OCI-LY7 (cell line): Measurements from ENCODE around the gene TSTD2. TPM values are rescaled to one million over a fixed set of nuclear protein-coding genes. Genes with fewer than 3 reads are reported as not detected.
"Not testable (repeated sequence)": the region's sequence is repeated elsewhere in the genome, so short reads cannot be mapped to it uniquely, and the experiment has no call there.

ENCODE experiments used
- BruUV-seq: library from RNA; stranded (reverse); fragments of 400-500 nt; replicated peaks from 2 replicates; lab custom pipeline; 2021; lab: Mats Ljungman, UMichigan
- CTCF ChIA-PET: fragments of 300-600 bp; sonication (Branson Sonifier 250); formaldehyde crosslinking; loops from one replicate; lab custom pipeline; 2022; ENCODE audit warnings: antibody characterized with exemption; ENCODE audit not compliant: unreplicated experiment; lab: Charles Lee
- POLR2A ChIA-PET: fragments of 300-600 bp; sonication (Branson Sonifier 250); formaldehyde crosslinking; loops from one replicate; lab custom pipeline; 2022; ENCODE audit warnings: antibody characterized with exemption; lab: Charles Lee
- DNase-seq: peaks from one replicate; pipeline ENCODE4 v3.0.0-alpha.2; 2015; ENCODE audit warnings: low spot score
- H2AFZ ChIP-seq: fragments of 200-600 bp; sonication (generic), shearing (Covaris generic); 2 replicates; pipeline ENCODE4 v1.6.1; 2014; ENCODE audit warnings: mild to moderate bottlenecking, antibody characterized with exemption, low read length, moderate library complexity
- H3K27ac ChIP-seq: fragments of 200-600 bp; sonication (generic); 2 replicates; pipeline ENCODE4 v1.5.1; 2014; ENCODE audit warnings: mixed run types, low read depth, mild to moderate bottlenecking, moderate library complexity, low read length, inconsistent platforms; ENCODE audit not compliant: poor library complexity, severe bottlenecking
- H3K36me3 ChIP-seq: fragments of 200-600 bp; sonication (generic); 2 replicates; pipeline ENCODE4 v1.6.1; 2014; ENCODE audit warnings: mild to moderate bottlenecking, antibody characterized with exemption, low read length, moderate library complexity, mixed read lengths; ENCODE audit not compliant: insufficient read depth
- H3K4me1 ChIP-seq: fragments of 200-600 bp; sonication (generic); 2 replicates; pipeline ENCODE4 v1.5.1; 2014; ENCODE audit warnings: mild to moderate bottlenecking, low read length; ENCODE audit not compliant: insufficient read depth, poor library complexity, severe bottlenecking
- H3K4me2 ChIP-seq: fragments of 200-600 bp; sonication (generic); 2 replicates; pipeline ENCODE4 v1.6.1; 2014; ENCODE audit warnings: mild to moderate bottlenecking, low read length
- H3K4me3 ChIP-seq: fragments of 200-600 bp; sonication (generic); 2 replicates; pipeline ENCODE4 v1.5.1; 2014; ENCODE audit warnings: mild to moderate bottlenecking, low read depth, low read length; ENCODE audit not compliant: poor library complexity, severe bottlenecking
- H3K79me2 ChIP-seq: fragments of 200-600 bp; sonication (generic); 2 replicates; pipeline ENCODE4 v1.6.1; 2016; ENCODE audit warnings: low read depth, mild to moderate bottlenecking, low read length, moderate library complexity, mixed read lengths; ENCODE audit not compliant: insufficient read depth
- H3K9me2 ChIP-seq: fragments of 200-600 bp; sonication (generic); 2 replicates; pipeline ENCODE4 v1.6.1; 2016; ENCODE audit warnings: mild to moderate bottlenecking, low read length, mixed read lengths; ENCODE audit not compliant: insufficient read depth
- H3K9me3 ChIP-seq: fragments of 200-600 bp; sonication (generic); 2 replicates; pipeline ENCODE4 v1.6.1; 2014; ENCODE audit warnings: mild to moderate bottlenecking, mixed run types, low read length, mixed read lengths
- H4K20me1 ChIP-seq: fragments of 200-600 bp; sonication (generic); 2 replicates; pipeline ENCODE4 v1.6.1; 2014; ENCODE audit warnings: mild to moderate bottlenecking, antibody characterized with exemption, low read length, moderate library complexity, mixed read lengths; ENCODE audit not compliant: insufficient read depth
- CTCF ChIP-seq: fragments of 200-600 bp; sonication (generic); conservative IDR thresholded peaks from 2 replicates; pipeline ENCODE4 v1.5.1; 2014; ENCODE audit warnings: mild to moderate bottlenecking, antibody characterized with exemption, low read length, moderate library complexity, mixed read lengths
- EZH2phosphoT487 ChIP-seq: fragments of 200-600 bp; sonication (generic); IDR thresholded peaks from 2 replicates; pipeline ENCODE4 v1.6.1; 2018; ENCODE audit warnings: low read depth, borderline replicate concordance, mild to moderate bottlenecking, mixed run types, antibody characterized with exemption, low read length, moderate library complexity, mixed read lengths
- intact Hi-C: fragments of 100-400 bp; cut with micrococcal nuclease; formaldehyde crosslinking; loops from one replicate; pipeline ENCODE4 v1.10.0; 2022; ENCODE audit not compliant: unreplicated experiment
- total RNA-seq, 2 experiments: library from RNA; depleted of rRNA in 1 of 2; stranded (reverse); fragments of >200 nt in 1 of 2; shearing (Covaris generic) in 1 of 2; gene quantifications; 2 replicates each; pipeline ENCODE4 v1.2.3, GENCODE V29; 2014 to 2022

The TSTD2 gene
- total RNA-seq, 2 experiments from 2014 or later = 17.1 to 22.0 TPM

GRCh38 chr9:97625620-97626019 lies 7.5 kb downstream of the TSTD2 start:
- Histone ChIP-seq H4K20me1 (no peaks in the 10 kb centered on the region), H3K79me2 (peaks cover 40% of the 10 kb centered on the region; the same call in 1 of the 2 replicates), H3K27ac (no peak overlapping the region), H3K4me1 (no peaks in the 10 kb centered on the region), H3K9me2 (no peaks in the 10 kb centered on the region), H3K4me2 (no peak overlapping the region), H3K36me3 (peaks cover 80% of the 10 kb centered on the region), H3K4me3 (no peak overlapping the region), H2AFZ (no peak overlapping the region), H3K9me3 (0 out of 2 replicates have a peak, but pooled peaks cover 5% of the 10 kb centered on the region)
- TF ChIP-seq CTCF = no peak
- TF ChIP-seq EZH2phosphoT487 = no peak
- no peak for DNase-seq
- POLR2A ChIA-PET = interaction anchor here (0.5 to 1.2 kb wide), 2 partner anchors 10 to 202 kb away, joined by 3 read pairs; no protein-coding TSS in a partner anchor
- BruUV-seq = no TSS peak
- CTCF ChIA-PET = no interaction called here
- intact Hi-C loops = no loop called here

- Histone ChIP-seq H3K79me2 (peaks cover 24% of the 10 kb centered on the region; the same call in 1 of the 2 replicates), H3K4me3 (no peak overlapping the region), H3K9me2 (no peaks in the 10 kb centered on the region), H3K9me3 (0 out of 2 replicates have a peak, but pooled peaks cover 8% of the 10 kb centered on the region), H3K4me2 (no peak overlapping the region), H3K27ac (no peak overlapping the region), H3K36me3 (peaks cover 87% of the 10 kb centered on the region), H3K4me1 (peaks cover under 1% of the 10 kb centered on the region), H4K20me1 (no peaks in the 10 kb centered on the region), H2AFZ (no peak overlapping the region)
- POLR2A ChIA-PET = no interaction called here
- intact Hi-C loops = no loop called here
- CTCF ChIA-PET = no interaction called here
- no peak for DNase-seq
- TF ChIP-seq CTCF (no peak), EZH2phosphoT487 (no peak)
- BruUV-seq = no TSS peak
Measured at GRCh38 chr9:97623946-97624345, 9.2 kb downstream of the TSTD2 start.

DNA sequence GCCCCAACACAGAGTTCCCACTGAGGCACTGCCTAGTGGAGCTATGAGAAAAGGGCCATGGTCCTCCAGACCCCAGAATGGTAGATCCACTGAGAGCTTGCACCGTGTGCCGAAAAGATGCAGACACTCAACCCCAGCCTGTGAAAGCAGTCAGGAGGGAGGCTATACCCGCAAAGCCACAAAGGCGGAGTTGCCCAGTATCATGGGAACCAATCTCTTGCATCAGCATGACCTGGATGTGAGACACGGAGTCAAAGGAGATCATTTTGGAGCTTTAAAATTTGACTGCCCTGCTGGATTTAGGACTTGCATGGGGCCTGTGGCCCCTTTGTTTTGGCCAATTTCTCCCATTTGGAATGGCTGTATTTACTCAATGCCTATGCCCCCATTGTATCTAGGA lies 10.7 kb downstream of the TSTD2 start:
- DNase-seq, H3K9me3 ChIP-seq, POLR2A ChIA-PET, CTCF ChIA-PET, H3K27ac ChIP-seq, H2AFZ ChIP-seq, H4K20me1 ChIP-seq, BruUV-seq, H3K4me2 ChIP-seq, H3K9me2 ChIP-seq, H3K4me3 ChIP-seq, intact Hi-C loops: not testable (repeated sequence)
- Histone ChIP-seq H3K4me1 (peaks cover 11% of the 10 kb centered on the region), H3K79me2 (peaks cover 14% of the 10 kb centered on the region; the same call in 1 of the 2 replicates), H3K36me3 (peaks cover 95% of the 10 kb centered on the region)

GRCh38 chr9:97620063-97620462 lies 13.1 kb downstream of the TSTD2 start:
- intact Hi-C loops, H3K27ac ChIP-seq, DNase-seq, H3K4me2 ChIP-seq, H2AFZ ChIP-seq, H3K4me3 ChIP-seq, H3K9me2 ChIP-seq, BruUV-seq, CTCF ChIA-PET, POLR2A ChIA-PET, H3K9me3 ChIP-seq, H3K79me2 ChIP-seq, H4K20me1 ChIP-seq: not testable (repeated sequence)
- Histone ChIP-seq H3K4me1 (peaks cover 11% of the 10 kb centered on the region), H3K36me3 (peaks cover 91% of the 10 kb centered on the region)
